Activated naive CD8-positive, alpha-beta T cell treated with anti-CD3 and anti-CD28 coated beads for 36 hours (primary cell): ENCODE results near the gene CANX. TPM values are rescaled to one million over a fixed set of nuclear protein-coding genes. Genes with fewer than 3 reads are reported as not detected.
"Not testable (repeated sequence)": the region's sequence is repeated elsewhere in the genome, so short reads cannot be mapped to it uniquely, and the experiment has no call there.

Experiments used
- DNase-seq: peaks from one replicate; pipeline ENCODE4 v3.0.0; 2021
- H3K27ac Mint-ChIP-seq: one replicate; pipeline ENCODE4 v1.8.0; 2022; ENCODE audit warnings: mild to moderate bottlenecking, moderate library complexity, mixed read lengths
- H3K27me3 Mint-ChIP-seq: one replicate; pipeline ENCODE4 v1.8.0; 2022; ENCODE audit warnings: mild to moderate bottlenecking, mixed read lengths
- H3K36me3 Mint-ChIP-seq: one replicate; pipeline ENCODE4 v1.8.0; 2021; ENCODE audit warnings: mild to moderate bottlenecking, mixed read lengths
- H3K4me1 Mint-ChIP-seq: one replicate; pipeline ENCODE4 v1.8.0; 2021; ENCODE audit warnings: mixed read lengths
- H3K4me3 Mint-ChIP-seq: one replicate; pipeline ENCODE4 v1.8.0; 2022; ENCODE audit warnings: mild to moderate bottlenecking, moderate library complexity, mixed read lengths
- H3K9me3 Mint-ChIP-seq: one replicate; pipeline ENCODE4 v1.8.0; 2022; ENCODE audit warnings: mixed read lengths
- total RNA-seq, 2 experiments: library from RNA; stranded (reverse); gene quantifications; one replicate each; pipeline ENCODE4 v1.2.3, GENCODE V29; 2021

CANX gene
- total RNA-seq, 2 experiments from 2014 or later: 535 to 571 TPM

DNA sequence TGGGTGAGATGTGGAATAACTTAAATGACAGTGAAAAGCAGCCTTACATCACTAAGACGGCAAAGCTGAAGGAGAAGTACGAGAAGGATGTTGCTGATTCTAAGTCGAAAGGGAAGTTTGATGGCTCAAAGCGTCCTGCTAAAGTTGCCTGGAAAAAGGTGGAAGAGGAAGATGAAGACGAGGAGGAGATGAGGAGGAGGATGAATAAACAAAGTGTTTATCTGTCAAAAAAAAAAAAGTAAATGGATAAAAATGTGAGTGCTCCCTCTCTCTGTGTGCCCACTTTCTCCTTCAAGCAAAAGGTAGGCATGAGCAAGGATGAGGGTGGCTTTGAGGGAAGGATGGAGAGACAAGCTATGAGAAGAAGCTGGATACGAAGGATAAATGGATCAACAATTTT lies 4.2 kb upstream of the CANX start:
- H3K9me3 Mint-ChIP-seq: no peaks in the 10 kb centered on the region
- H3K4me3 Mint-ChIP-seq: no peak overlapping the region
- peaks cover 10% of the 10 kb centered on the region for H3K4me1 Mint-ChIP-seq
- H3K27ac Mint-ChIP-seq: no peak overlapping the region
- DNase-seq: no peak
- no peaks in the 10 kb centered on the region for H3K27me3 Mint-ChIP-seq
- peaks cover 2% of the 10 kb centered on the region for H3K36me3 Mint-ChIP-seq

DNA sequence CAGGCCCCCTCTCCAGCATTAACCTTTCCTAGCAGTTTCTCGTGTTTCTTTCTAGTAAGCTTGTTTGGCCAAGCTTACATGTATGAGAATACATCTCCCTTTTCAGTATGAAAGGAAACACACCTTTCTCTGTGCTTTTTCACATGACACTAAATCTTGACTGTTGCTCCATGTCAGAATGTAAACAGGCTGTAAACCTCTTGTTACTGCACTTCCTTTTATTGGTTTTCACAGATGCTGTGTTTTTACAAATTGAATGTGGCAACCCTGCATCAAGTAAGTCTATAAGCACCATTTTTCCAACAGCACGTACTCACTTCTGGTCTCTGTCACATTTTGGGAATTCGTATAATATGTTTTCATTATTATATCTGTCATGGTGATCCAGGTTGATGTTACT lies 2.2 kb upstream of the CANX start:
- Mint-ChIP-seq H3K4me1 (peaks cover 20% of the 10 kb centered on the region), H3K4me3 (no peak overlapping the region), H3K27ac (no peak overlapping the region), H3K9me3 (no peaks in the 10 kb centered on the region), H3K36me3 (peaks cover 19% of the 10 kb centered on the region), H3K27me3 (no peaks in the 10 kb centered on the region)
- DNase-seq: no peak

- H3K4me1 Mint-ChIP-seq: peaks cover 22% of the 10 kb centered on the region
- peak overlapping the region; percentile 100 for H3K4me3 Mint-ChIP-seq
- no peak for DNase-seq
- H3K27ac Mint-ChIP-seq: peak overlapping the region; percentile 100
- no peaks in the 10 kb centered on the region for H3K27me3 Mint-ChIP-seq
- H3K9me3 Mint-ChIP-seq: no peaks in the 10 kb centered on the region
- H3K36me3 Mint-ChIP-seq: peaks cover 22% of the 10 kb centered on the region
These were observed 1.7 kb upstream of the CANX start for GRCh38 chr5:179697108-179697507.

- not testable (repeated sequence) for DNase-seq, H3K27me3 Mint-ChIP-seq, H3K9me3 Mint-ChIP-seq
- peak overlapping the region; percentile 100 for H3K4me3 Mint-ChIP-seq
- H3K4me1 Mint-ChIP-seq: peaks cover 27% of the 10 kb centered on the region
- peaks cover 26% of the 10 kb centered on the region for H3K36me3 Mint-ChIP-seq
- peak overlapping the region; percentile 100 for H3K27ac Mint-ChIP-seq
These were observed 1.2 kb upstream of the CANX start for GRCh38 chr5:179697543-179697942.

- Mint-ChIP-seq H3K27me3 (no peaks in the 10 kb centered on the region), H3K9me3 (peaks cover 2% of the 10 kb centered on the region), H3K4me1 (peaks cover 27% of the 10 kb centered on the region), H3K27ac (peak overlapping the region; percentile 100), H3K4me3 (peak overlapping the region; percentile 100), H3K36me3 (peaks cover 33% of the 10 kb centered on the region)
- peak; percentile 100 for DNase-seq
These were observed 503 bp upstream of the CANX start for GRCh38 chr5:179697993-179698934.

- peaks cover 2% of the 10 kb centered on the region for H3K9me3 Mint-ChIP-seq
- H3K4me3 Mint-ChIP-seq: peak overlapping the region; percentile 100
- peaks cover 36% of the 10 kb centered on the region for H3K4me1 Mint-ChIP-seq
- H3K27me3 Mint-ChIP-seq: no peaks in the 10 kb centered on the region
- peak; percentile 44 for DNase-seq
- peaks cover 42% of the 10 kb centered on the region for H3K36me3 Mint-ChIP-seq
- peak overlapping the region; percentile 100 for H3K27ac Mint-ChIP-seq
These were observed 960 bp downstream of the CANX start for GRCh38 chr5:179699616-179700237.

DNA sequence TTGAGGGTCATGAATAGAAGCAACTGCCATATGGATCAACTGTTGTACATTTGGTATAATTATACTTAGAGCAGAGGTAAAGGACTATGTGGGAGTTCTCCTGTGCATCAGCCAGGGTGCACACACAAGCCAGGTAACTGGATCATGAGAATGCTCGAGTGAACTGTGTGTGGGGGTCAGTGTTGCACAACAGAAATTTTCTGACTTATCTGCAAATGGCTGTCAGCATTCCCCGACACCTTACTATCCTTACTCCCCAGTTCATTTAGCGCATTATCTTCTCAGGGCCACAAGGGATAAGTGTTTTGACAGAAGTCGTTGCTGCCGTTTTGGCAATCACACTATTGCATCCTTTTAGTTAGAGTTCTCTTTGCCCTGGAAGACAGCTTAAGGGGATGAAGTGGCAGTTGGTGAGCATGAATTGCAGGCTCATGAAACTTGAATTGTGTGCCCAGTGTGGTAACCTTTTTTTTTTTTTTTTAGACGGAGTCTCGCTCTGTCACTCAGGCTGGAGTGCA lies 1.7 kb downstream of the CANX start:
- Mint-ChIP-seq H3K4me3 (peak overlapping the region; percentile 100), H3K27me3 (no peaks in the 10 kb centered on the region), H3K27ac (peak overlapping the region; percentile 100), H3K36me3 (peaks cover 44% of the 10 kb centered on the region), H3K4me1 (peaks cover 40% of the 10 kb centered on the region), H3K9me3 (peaks cover 2% of the 10 kb centered on the region)
- DNase-seq: no peak

DNA sequence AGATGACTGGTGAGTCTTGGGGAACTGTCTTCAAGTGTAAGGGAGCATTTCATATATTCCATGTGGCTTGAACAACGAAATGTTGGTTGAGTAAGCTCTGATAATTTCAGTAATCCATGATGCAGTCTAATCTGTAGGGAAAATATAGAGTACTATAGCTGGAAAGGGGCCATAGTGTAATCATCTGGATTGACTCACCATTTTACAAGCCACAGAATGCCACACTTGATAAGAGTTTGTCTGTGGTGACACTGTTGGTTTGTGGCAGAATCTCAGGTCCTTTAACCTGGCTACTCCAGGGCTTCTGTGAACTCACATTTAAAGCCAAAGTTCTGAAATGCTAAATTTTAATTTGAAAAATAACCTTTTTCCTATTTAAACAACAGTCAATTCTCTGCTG lies 17.5 kb downstream of the CANX start:
- Mint-ChIP-seq H3K9me3 (no peaks in the 10 kb centered on the region), H3K4me3 (no peak overlapping the region), H3K27ac (no peak overlapping the region), H3K36me3 (peaks cover 9% of the 10 kb centered on the region), H3K27me3 (no peaks in the 10 kb centered on the region), H3K4me1 (peaks cover 4% of the 10 kb centered on the region)
- no peak for DNase-seq

DNA sequence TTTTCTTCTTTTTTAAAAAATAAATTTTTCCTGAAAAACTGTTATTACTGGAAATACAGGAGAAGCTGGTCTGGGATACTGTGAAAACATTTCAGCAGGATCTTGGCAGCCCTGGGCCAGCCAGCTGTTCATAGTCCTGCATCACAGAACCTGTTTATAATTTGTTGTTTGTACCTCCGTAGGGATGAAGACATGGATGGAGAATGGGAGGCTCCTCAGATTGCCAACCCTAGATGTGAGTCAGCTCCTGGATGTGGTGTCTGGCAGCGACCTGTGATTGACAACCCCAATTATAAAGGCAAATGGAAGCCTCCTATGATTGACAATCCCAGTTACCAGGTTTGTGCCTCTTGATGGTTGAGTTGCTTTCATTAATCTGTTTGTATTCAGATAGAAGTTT lies 21.5 kb downstream of the CANX start:
- Mint-ChIP-seq H3K4me3 (no peak overlapping the region), H3K27me3 (no peaks in the 10 kb centered on the region), H3K27ac (no peak overlapping the region), H3K4me1 (peaks cover 4% of the 10 kb centered on the region), H3K36me3 (peaks cover 26% of the 10 kb centered on the region), H3K9me3 (no peaks in the 10 kb centered on the region)
- DNase-seq: no peak

- H3K27me3 Mint-ChIP-seq: no peaks in the 10 kb centered on the region
- no peak overlapping the region for H3K4me3 Mint-ChIP-seq
- no peaks in the 10 kb centered on the region for H3K9me3 Mint-ChIP-seq
- no peaks in the 10 kb centered on the region for H3K4me1 Mint-ChIP-seq
- H3K27ac Mint-ChIP-seq: no peak overlapping the region
- DNase-seq: no peak
- peaks cover 19% of the 10 kb centered on the region for H3K36me3 Mint-ChIP-seq
These were observed 25.4 kb downstream of the CANX start for GRCh38 chr5:179724163-179724562.

GRCh38 chr5:179727106-179727505 lies 28.3 kb downstream of the CANX start:
- no peaks in the 10 kb centered on the region for H3K27me3 Mint-ChIP-seq
- H3K27ac Mint-ChIP-seq: no peak overlapping the region
- peaks cover 30% of the 10 kb centered on the region for H3K36me3 Mint-ChIP-seq

DNA sequence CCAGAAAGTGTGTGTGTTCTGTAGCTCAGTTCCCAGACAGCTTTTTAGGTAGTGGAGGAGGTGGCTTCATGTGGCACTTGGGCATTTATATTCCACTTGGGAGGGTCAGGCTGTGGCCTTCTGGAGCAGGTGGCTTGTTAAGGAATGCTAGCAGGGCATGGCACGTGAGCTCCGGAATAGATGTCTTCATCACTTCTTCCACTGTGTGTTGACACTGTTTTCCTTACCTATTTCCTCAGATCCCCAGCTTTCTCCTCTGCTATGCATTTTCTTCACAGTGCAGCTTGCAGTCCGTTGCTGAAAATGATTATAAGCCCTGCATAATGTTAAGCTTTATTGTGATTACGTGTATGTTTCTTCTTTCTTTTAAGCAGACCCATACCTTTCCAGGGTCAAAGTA lies 30.5 kb downstream of the CANX start:
- Mint-ChIP-seq H3K9me3 (no peaks in the 10 kb centered on the region), H3K4me1 (peaks cover 21% of the 10 kb centered on the region), H3K36me3 (peaks cover 19% of the 10 kb centered on the region), H3K4me3 (no peak overlapping the region), H3K27ac (peak overlapping the region; percentile 23), H3K27me3 (no peaks in the 10 kb centered on the region)
- DNase-seq: no peak

More at GRCh38 chr5:179727106-179727505, 28.3 kb downstream of the CANX start:
- no peaks in the 10 kb centered on the region for H3K9me3 Mint-ChIP-seq
- no peak for DNase-seq
- H3K4me1 Mint-ChIP-seq: peaks cover 18% of the 10 kb centered on the region
- no peak overlapping the region for H3K4me3 Mint-ChIP-seq

DNA sequence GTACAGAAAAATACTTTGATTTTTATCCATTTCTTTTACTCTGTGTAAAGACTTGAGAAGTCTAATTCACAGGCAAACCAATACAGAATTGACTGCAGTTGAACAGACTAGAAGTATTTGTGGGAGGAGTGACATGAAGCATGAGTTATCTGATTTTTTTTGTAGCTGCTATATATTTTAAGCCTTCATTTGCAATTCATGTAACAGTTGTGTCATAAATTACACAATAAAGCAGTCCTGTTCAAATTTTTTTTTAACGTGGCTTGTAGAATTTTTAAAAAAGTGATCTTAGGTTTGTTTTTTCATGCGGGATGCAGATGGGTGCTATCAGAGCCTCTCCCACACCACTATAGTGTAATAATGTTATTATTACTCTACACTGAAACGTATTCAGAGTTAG lies 31.0 kb downstream of the CANX start:
- H3K4me3 Mint-ChIP-seq: no peak overlapping the region
- no peaks in the 10 kb centered on the region for H3K27me3 Mint-ChIP-seq
- H3K36me3 Mint-ChIP-seq: peaks cover 20% of the 10 kb centered on the region
- DNase-seq: no peak
- peak overlapping the region; percentile 35 for H3K27ac Mint-ChIP-seq
- peaks cover 25% of the 10 kb centered on the region for H3K4me1 Mint-ChIP-seq
- H3K9me3 Mint-ChIP-seq: no peaks in the 10 kb centered on the region

DNA sequence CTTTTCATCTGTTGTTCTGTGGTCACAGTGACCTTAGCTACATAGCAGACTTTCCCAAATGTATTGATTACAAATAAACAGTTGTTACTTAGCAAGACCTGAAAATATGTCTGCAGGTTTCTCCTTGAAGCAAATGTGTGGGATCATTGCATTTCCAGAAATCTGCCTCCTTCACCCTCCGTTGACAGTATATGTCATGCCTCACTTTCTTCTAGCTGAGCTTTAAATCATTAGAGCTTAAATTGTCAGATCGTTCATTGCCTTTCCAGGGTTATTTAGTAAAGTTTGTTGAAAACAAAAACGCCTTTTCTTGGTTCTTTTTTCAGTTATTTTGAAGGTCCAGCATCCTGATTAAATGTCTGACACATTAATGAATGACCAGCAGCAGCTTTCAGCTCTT lies 31.6 kb downstream of the CANX start:
- H3K36me3 Mint-ChIP-seq: peaks cover 20% of the 10 kb centered on the region
- no peaks in the 10 kb centered on the region for H3K27me3 Mint-ChIP-seq
- DNase-seq: no peak
- no peak overlapping the region for H3K4me3 Mint-ChIP-seq
- peaks cover 26% of the 10 kb centered on the region for H3K4me1 Mint-ChIP-seq
- no peaks in the 10 kb centered on the region for H3K9me3 Mint-ChIP-seq
- H3K27ac Mint-ChIP-seq: peak overlapping the region; percentile 3

DNA sequence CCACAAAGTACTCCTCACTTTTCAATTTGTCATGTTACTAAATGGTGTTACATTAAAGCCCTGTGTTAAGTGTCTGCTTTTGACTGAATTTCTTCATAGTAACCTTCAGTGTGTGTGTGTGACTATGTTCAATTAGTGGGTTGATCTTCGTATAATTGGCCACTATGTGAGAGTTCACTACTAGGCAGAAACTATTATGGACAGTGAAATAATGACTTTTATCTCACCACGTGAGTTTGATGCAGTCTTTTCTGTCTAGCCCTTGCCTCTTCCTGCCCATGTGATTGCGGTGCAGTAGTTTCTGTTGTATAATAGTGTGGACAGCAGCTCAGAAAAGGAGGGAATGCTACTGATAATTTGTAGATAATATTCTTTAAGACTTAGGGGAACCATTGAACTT lies 32.1 kb downstream of the CANX start:
- H3K27me3 Mint-ChIP-seq: no peaks in the 10 kb centered on the region
- no peak overlapping the region for H3K4me3 Mint-ChIP-seq
- no peaks in the 10 kb centered on the region for H3K9me3 Mint-ChIP-seq
- H3K36me3 Mint-ChIP-seq: peaks cover 20% of the 10 kb centered on the region
- peaks cover 28% of the 10 kb centered on the region for H3K4me1 Mint-ChIP-seq
- H3K27ac Mint-ChIP-seq: peak overlapping the region; percentile 59
- DNase-seq: no peak
